Activated T-cell treated with anti-CD3 and anti-CD28 coated beads for 24 hours (primary cell): ENCODE measurements around the gene PLEKHM3.

Experiments
- DNase-seq: peaks from one replicate; pipeline ENCODE4 v3.0.0-alpha.2; 2020; ENCODE audit warnings: low read depth

The PLEKHM3 gene

DNA sequence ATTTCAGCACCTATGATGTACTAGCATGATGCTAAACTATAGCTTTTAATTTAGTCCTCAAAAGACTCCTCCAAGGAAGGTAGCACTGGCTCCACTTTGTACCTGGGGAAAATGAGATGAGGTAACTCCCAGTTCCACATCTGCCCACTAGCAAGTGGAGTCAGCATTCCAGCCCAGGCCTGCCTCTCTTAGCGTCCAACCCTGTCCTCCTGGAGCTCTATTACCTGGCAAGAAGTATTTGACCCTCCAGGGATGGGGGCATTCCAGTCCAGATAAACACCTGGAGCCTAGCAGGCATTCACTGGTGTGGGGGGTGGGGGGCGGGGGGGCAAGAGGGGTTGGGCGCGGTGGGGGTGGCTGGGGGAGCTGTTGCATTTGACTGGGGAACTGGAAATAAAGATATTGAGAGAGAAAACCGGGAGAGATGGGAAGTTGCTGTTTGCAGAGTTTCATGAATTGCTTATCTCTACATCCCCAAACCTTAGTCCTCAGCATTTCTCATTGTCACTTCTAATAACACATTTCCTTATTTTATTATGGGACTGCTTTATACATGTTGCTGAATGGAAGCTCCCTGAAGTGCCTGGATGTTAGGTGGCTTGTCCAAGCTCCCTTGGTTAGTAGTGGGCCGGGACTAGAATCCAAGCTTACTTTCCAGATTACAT lies 233.6 kb downstream of the PLEKHM3 start:
- no peak for DNase-seq

DNA sequence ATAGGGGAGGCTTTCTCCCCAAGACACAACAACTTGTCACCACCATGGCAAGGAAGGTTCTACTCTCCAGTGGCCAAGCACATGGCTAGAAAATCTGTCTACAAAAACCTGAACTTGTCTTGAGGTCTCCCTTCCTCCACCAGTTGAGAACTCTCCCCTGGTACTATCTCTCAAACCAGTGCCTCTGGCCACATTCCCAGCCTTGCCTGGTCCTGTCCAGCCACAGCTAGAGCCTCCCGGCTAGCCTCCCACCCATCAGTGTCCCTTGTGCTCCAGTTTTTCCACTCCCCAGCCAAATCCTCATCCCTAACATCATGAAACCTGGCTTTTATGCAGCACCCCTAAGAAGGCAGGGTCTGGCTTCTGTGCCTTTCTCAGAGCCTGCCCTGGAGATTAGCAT lies 234.4 kb downstream of the PLEKHM3 start:
- DNase-seq, result no peak

DNA sequence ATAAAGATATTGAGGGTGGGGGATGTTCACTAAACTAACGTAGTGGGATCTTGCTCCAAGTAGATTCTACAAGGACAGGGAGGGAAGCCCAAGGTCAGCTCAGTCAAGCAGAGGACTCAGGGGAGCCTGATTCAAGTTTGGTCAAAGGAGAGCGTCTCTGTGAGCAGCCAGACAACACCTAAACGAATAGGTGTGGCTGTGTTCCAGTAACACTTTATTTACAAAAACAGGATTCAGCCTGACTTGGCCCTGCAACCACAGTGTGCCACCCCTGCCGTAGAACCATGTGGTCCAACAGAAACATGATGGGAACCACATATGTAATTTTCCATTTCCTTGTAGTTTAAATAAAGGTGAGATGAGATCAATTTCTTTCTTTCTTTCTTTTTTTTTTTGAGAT lies 237.5 kb downstream of the PLEKHM3 start:
- DNase-seq, result no peak

- no peak for DNase-seq
Measured at GRCh38 chr2:207787017-207787416, 238.3 kb downstream of the PLEKHM3 start.

DNA sequence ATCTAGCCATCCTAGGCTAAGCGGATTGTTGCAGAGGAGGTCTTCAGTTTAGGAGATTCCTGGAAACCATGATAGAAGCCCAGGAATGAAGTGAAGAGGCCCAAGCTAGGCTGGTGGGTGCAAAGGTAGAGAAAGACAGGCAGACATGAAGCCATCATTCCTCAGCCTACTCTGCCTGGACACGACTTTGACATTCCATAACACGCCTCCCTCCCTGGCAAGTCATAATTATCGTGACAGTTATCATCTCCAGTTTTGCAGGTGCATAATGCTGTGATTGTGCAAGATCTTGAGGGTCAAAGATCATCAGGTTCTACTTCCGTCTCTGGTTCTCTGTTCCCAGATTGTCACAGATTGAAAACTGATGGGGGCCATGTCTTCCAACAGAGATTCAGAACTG lies 240.4 kb downstream of the PLEKHM3 start:
- DNase-seq, result no peak

DNA sequence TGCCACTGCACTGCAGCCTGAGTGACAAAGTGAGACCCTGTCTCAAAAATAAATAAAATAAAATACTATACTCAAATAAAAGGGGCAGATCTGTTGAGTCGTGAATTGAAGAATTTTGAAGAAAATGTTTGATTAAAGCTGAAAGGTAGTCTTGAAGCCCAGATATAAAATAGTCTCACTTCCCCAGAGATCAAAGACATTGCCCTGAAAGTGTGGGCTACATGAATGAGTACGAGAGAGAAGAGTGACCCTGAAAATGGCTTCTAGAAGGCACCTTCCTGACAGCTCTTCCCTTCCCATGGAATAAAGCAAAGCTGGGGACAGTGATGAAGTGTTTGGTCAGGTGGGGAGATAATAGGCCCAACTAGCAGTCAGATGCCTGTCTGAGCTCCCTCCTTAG lies 241.8 kb downstream of the PLEKHM3 start:
- no peak for DNase-seq

- no peak for DNase-seq
Measured at GRCh38 chr2:207782238-207783030, 242.9 kb downstream of the PLEKHM3 start.

DNA sequence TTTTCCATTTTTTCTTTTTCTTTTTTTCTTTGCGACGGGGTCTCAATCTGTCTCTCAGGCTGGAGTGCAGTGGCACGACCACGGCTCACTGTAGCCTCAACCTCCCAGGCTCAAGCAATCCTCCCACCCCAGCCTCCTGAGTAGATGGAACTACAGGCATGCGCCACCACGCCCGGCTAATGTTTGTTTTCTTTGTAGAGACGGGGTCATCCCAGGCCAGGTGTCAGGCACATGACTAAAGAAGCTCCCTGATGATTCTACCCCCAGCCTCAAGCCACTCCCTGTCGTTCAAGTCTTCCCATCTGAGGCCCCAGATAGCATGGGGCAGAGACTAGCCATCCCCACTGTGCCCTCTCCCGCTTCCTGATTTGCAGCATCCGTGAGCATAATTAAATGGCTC lies 245.8 kb downstream of the PLEKHM3 start:
- no peak for DNase-seq

DNA sequence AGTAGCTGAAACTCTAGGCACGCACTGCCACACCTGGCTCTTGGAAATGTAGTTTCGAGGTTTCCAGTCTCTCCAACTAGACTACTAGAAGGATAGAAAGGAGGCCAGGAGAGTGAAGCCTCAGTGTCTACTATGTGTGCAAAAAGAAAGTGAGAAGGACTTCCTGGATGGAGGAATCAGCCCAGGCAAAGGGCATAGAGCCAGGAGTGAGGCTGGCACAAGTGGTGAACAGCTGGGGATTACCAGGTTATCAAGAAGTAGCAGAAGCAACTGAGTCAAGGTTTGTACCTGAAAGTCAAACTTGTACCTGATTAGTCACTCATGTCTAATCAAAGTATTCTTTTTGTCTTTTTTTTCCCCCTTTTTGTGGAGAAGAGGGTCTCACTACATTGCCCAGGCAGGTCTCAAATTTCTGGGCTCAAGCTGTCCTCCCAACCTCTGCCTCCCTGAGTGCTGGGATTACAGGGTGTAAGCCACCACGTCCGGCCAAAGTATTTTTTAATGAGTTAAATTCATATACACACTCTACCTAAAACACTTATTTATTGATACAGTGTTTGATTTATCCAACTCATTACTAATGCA lies 246.9 kb downstream of the PLEKHM3 start:
- no peak for DNase-seq

DNA sequence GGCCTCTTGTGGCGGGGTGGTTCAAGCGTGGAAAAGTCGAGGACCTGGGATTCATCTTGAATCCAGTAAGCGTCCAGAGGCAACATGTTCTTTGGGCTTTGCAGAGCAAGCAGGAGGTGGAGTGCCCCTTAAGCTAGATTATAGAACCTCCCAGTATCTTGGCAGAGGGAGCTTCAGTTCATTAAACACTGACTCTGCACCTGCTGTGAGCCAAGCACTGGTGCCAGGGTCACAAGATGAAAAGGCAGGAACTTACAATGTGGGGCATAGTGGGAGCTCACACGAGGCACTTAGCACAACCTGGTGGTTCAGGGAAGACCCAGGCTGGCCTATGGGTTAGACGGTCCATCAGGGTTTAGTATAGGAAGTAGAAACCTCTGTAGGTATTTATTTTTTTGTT lies 248.2 kb downstream of the PLEKHM3 start:
- DNase-seq, result no peak

GRCh38 chr2:207775473-207775872 lies 249.9 kb downstream of the PLEKHM3 start:
- DNase-seq, result no peak

- no peak for DNase-seq
Measured at GRCh38 chr2:207772844-207773205, 252.5 kb downstream of the PLEKHM3 start.

DNA sequence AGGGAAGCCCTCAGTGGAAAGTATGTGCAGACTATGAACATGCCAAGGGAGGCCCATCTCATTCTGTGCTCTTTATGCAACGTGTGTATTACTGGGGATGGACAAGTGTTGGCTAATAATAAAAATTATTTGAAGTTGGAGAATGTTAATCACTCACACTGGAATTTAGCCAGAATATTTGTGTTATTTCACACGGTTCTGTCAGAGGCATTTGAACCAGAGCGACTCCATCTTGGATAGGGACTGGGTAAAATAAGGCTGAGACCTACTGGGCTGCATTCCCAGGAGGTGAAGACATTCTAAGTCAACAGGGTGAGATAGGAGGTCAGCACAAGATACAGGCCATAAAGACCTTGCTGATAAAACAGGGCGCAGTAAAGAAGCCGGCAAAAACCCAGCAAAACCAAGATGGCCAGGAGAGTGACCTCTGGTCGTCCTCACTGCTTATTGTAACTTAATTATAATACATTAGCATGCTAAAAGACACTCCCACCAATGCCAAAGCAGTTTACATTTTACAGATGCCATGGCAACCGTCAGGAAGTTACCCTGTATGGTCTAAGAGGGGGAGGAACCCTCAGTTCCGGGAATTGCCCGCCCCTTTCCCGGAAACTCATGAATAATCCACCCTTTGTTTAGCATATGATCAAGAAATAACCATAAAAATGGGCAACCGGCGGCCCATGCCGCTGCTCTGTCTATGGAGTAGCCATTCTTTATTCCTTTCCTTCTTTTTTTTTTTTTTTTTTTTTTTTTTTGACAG lies 253.1 kb downstream of the PLEKHM3 start:
- DNase-seq, result no peak

DNA sequence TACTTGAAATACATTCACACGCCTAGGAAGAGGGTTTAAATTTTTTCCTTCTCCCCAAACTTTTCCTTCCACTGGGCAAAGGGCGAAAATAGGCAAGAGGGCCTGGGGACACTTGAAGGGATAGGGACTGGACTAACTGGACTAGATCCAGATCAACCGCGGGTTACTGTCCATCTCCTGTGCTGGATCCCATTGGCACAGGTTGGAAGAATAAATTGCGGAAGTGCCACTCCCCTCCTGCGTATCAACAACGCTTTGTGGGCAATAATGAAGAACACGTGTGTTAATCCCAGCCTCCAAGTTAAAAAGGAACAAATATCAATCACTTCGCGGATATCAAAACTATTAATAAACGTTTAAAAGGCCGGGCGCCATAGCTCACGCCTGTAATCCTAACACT lies 253.9 kb downstream of the PLEKHM3 start:
- no peak for DNase-seq
